Activated CD4-positive, alpha-beta T cell treated with anti-CD3 and anti-CD28 coated beads for 1 hour (primary cell): ENCODE data around the gene TMTC3.
"Not testable (repeated sequence)": the region's sequence is repeated elsewhere in the genome, so short reads cannot be mapped to it uniquely, and the experiment has no call there.

Experiments used
- DNase-seq: peaks from one replicate; pipeline ENCODE4 v3.0.0-alpha.2; 2020

The TMTC3 gene

DNA sequence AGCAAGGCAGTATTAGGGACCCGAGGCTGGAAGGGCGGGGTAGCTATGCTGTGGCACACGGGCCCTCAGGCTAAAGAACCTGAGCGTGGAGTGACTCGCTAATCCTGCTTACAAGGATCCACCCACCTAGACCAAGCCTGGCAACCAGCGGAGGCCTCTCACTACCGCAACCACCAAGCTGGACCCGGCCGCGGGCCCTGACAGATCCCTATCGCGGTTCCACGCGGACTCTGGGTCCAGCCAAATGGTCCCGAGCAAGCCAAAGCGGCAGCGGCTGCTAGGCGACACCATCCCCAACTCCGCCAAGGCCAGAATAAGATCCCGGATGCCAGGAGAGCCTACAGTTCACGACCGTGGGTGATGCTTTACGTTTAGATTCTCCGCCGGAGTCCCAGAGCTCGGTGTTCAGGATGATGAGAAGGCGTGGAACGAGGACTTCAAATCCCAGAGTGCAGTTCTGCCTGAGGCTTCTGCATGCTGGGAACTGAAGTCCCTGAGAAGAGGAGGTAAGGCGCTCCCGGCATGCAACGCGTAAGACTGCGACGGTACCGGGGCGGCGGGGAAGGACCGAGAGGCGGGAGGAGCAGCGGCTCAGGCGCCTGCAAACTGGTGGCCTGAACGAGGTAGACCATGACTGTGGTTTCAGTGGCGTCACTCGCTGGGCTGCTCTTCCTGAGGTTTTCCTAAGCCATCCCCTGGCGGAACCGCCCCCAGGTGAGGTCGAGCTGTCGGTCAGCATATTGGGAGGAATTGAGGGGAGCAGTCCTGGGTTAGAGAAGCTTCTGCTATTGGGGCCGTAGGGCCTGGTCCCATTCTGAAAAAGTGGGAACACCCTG lies at the start of gene TMTC3, which contains the start of gene CEP290:
TMTC3 (plus strand) TSS at position 534 of the 836 bp plus-strand sequence. CDS start 6,009 bp downstream, outside the sequence.
CEP290 (minus strand) TSS at position 315 of the 836 bp plus-strand sequence. CDS start 781 bp downstream, outside the sequence.
- DNase-seq: peak; percentile 85

DNA sequence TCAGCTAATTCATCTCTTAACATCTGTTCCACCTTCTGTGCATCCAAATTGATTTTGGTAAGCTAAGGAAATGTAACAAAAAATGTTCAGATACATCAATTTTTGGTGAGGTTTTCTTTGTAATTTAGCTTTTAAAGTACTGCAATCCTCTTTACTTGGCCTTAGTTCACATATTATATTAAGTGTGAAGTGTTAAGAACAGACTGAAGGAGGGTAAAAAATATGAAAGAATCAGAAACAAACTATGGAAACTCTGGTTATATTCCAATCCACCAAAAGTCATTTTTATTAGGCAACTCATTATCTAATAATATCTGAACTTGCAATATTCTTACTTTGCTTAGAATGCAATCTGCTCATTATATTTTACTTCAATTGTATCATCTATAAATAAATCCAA lies 49.3 kb upstream of the TMTC3 start:
- no peak for DNase-seq

DNA sequence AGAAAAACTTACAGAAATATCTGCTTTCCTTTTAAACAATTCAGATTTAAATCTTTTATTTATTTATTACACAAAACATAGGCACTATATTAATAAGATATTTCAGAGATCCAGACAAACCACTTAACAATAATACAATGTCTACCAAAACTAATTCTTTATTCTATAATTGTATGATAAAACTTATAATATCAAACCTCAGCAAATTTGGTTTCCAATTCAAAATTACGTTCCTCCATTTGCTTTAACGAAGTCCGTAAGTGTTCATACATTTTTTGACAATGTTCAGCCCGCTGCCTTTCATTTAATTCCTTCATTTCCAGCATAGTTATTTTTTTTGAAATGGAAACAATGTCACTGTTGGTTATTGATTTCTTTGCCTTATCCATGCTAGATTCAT lies 48.5 kb upstream of the TMTC3 start:
- no peak for DNase-seq

DNA sequence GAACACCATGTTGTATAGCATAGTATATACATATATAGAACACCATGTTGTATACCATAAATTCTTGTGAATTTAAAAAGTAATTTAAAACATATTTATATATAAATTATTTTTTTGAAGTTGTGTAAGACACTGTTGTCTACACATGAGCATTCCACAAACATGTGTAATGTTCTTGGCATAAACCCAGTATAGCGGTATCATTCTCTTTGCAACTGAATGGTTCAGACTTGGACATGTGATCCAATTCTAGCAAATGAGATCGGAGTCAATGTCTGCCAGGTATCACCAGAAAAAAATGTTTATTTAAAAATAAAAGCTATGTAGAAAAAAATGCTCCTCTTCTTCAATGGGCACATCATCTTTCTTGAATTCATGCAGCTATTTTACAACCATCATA lies 34.1 kb upstream of the TMTC3 start:
- DNase-seq: no peak

DNA sequence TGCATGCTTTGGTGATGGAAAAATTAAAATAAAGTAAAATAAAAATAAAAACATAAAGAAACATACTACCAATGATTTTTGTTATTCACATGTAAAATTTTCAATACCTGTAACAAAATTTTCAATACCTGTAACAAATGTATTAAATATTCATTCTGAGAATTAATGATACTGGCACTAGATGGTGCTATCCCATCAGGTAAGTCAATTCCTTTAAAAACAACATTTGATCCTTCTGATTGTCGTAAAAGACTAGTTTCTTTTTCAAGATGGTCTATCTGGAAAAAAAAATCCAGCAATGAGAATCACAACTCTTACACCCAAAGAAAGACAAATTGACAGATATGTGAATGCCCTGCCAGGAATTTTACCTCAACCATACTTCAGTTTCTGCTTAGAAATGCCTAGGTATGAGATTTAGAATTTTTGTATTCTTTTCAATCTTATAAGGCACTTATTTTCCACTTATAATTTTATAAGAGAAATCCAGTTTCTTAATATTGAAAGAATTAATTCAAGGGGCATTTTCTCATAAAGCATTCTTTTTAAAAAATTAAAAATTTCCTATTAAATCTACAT lies 30.9 kb upstream of the TMTC3 start:
- DNase-seq: no peak

DNA sequence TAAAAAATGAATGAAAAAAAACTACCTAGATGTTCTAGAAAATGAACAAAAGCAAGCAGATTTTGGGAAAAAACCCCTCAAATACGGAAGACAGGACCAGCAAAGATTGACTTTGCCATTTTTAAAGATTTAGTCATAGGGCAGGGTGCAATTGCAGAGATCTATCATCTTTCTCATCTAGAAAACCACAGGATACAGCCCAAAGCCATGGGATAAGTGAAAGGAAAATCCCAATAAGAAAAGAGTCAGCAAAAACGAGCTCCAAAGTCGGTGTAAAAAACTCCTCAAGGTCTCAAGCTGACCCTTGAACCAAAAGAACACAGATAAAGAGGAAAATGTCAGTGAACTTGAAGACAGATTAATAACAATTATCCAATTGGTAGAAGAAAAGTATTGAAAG lies 28.2 kb upstream of the TMTC3 start:
- no peak for DNase-seq

DNA sequence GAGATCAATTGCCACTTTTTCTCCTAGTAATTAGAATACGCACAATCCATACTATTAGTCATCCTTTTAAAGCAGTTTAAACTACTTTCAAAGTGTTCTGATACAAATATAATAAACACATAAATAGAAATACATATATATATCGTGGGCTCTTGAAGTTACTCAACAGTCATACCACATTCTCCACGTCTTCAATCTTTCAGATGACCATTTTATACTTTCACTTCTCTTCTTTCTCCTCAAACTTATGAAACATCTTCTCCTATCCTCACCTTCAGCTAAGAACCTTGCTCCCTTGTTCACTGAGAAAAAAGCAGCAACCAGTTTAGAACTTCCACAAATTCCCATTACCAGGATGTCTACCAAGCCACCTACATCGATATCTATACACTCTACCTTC lies 19.4 kb upstream of the TMTC3 start:
- no peak for DNase-seq

DNA sequence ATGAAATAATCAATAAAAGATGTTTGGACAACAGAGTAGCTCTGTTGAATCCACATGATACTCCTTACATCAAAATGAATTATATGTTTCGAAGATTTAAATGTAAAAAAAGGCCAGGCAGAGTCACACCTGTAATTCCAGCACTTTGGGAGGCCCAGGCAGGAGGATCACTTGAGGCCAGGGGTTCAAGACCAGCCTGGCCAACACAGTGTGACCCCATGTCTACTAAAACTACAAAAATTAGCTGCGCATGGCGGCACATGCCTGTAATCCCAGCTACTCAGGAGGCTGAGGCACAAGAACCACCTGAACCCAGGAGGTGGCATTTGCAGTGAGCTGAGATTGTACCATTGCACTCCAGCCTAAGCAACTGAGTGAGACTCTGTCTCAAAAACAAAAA lies 15.0 kb upstream of the TMTC3 start:
- DNase-seq: no peak

DNA sequence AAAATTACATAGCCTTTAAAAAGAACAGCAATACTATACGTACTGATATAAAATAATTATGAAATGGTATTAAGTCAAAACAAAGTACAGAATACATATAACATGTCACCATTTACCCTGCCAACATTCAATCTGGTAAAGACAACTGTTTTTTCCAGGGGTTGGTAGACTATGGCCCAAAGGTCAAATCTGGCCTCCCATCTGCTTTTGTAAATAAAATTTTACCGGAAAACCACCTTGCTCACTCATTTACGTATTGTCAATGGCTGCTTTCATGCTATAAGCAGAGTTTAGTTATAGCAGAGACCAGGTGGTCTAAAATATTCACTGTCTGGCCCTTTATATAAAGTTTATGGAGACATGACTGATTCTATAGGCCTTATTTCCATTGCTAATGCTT lies 14.3 kb upstream of the TMTC3 start:
- no peak for DNase-seq

DNA sequence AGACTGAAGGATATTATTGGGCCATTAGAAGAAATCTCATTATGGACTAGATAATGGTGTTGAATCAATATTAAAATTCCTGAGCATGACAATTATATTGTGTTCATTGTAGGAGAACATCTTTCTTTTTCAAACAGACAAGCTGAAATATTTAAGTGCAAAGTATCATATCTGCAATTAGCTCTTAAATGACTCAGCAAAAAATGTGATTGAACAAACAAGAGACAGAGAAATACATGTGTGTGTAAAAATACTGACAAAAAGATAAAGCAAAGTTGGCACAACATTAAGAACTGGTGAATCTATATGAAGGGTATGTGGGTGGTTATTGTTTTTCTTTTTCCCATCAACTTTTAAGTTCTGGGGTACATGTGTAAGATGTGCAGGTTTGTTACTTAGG lies 9.7 kb upstream of the TMTC3 start:
- no peak for DNase-seq

DNA sequence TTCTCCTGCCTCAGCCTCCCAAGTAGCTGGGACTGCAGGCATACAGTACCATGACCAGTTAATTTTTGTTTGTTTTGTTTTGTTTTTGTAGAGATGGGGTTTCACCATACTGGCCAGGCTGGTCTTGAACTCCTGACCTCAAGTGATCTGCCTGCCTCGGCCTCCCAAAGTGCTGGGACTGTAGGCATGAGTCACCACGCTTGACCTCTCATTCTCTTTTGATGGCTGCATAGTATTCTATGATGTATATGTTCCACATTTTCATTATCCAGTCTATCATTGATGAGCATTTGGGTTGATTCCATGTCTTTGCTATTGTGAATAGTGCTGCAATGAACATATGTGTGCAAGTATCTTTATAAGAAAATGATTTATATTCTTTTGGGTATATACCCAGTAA lies 8.9 kb upstream of the TMTC3 start:
- not testable (repeated sequence) for DNase-seq

DNA sequence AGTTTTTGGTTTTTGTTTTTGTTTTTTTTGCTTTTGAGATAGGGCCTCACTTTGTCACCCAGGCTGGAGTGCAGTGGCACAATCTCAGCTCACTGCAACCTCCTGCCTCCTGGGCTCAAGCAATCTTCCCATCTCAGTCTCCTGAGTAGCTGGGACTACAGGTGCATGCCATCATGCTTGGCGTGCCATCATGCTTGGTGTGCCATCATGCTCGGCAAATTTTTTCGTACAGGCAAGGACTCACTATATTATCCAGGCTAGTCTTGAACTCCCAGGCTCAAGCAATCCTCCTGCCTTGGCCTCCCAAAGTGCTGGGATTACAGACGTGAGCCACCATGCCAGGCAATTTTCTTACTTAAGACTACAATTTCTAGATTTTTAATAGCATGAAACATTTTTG lies 2.4 kb upstream of the TMTC3 start:
- DNase-seq: not testable (repeated sequence)

DNA sequence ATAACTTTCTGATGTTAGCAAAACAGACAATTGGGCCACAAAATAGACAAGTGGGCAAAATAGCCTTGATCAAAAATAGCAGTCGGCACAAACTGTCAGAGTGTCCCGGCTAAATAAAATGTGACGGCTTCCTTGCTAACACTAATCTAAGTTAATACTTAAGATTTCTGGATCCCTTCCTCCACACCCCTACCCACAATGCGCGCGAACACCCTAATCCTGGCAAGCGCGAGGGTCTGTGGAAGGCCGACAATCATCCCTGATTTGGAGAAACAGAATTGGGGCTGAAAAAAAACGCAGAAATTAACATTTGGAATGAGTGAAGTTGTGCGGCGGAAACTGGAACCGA lies 708 bp upstream of the TMTC3 start:
- no peak for DNase-seq

DNA sequence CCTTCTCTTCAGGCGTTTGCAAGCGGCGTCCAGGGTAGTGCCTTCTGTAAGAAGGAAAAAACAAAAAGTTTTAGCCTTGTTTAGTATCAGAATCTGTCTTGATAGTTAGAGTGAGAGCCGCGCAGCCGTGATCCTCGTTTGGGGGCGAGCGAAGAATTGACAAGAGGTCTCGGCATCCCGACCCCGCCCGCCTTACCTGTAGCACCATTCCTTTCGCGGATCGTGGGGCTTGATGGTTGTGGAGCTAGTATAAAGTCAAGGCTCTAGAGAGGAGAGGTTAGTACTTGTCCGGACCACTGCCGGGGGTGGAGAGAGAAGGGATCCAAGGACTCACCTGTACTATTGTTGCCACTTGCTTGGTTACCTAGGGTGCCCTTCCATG lies 494 bp downstream of the TMTC3 start:
- DNase-seq: peak; percentile 11

DNA sequence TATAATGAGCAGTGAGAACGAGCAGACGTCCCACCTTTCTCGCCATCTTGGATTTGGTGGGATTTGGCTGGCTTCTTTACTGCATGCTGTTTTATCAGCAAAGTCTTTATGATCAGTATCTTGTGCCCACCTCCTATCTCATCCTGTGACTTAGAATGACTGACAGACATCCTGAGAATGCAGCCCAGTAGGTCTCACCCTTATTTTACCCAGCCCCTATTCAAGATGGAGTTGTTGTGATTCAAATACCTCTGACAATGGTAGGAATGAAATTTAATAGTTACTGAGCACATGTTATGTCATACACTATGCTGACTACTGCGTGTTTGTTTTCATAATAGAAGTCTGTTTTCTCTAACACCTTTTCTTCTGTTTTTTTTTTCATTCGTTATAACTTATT lies 1.9 kb downstream of the TMTC3 start:
- no peak for DNase-seq

DNA sequence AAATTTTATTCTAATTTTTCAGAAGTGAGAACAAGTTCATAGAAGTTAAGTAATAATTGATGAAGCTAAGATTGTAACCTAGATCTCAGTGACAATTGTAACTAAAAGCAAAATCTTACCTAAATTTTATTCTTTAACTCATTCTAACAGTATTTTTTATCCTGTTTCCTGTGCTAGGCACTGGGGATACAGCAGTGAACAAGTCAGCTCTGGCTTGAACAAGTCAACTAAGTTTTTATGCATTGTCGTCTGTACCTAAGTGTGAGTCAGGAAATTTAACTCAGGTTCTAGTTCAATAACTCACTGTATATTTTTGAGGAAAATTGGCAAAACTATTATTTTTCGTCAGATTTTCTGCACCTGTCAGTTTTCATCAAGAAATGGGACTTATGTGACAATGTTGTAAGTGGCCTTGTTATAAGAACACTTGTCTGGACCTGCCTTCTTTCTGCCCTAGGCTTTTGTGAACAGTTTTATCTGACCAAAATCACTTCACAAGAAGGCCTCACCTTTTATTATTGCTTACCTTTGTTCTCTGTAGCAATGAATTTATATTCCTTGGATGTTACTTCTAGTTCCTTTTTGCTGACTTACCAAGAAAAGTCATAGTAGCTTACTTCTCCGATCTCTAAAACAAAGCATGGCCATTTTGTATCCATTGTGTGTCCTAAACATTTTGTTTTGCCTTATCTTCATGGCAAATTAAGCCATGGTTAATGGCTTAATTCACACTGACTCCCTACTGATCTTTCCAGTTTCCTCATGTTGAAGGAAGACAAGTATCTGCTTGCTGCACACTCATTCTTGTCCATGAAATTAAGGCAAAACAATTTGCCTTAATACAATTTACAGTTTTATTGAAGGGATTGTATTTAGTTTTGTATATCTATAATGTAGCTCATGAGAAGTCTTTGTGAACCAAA lies 2.7 kb downstream of the TMTC3 start:
- no peak for DNase-seq

DNA sequence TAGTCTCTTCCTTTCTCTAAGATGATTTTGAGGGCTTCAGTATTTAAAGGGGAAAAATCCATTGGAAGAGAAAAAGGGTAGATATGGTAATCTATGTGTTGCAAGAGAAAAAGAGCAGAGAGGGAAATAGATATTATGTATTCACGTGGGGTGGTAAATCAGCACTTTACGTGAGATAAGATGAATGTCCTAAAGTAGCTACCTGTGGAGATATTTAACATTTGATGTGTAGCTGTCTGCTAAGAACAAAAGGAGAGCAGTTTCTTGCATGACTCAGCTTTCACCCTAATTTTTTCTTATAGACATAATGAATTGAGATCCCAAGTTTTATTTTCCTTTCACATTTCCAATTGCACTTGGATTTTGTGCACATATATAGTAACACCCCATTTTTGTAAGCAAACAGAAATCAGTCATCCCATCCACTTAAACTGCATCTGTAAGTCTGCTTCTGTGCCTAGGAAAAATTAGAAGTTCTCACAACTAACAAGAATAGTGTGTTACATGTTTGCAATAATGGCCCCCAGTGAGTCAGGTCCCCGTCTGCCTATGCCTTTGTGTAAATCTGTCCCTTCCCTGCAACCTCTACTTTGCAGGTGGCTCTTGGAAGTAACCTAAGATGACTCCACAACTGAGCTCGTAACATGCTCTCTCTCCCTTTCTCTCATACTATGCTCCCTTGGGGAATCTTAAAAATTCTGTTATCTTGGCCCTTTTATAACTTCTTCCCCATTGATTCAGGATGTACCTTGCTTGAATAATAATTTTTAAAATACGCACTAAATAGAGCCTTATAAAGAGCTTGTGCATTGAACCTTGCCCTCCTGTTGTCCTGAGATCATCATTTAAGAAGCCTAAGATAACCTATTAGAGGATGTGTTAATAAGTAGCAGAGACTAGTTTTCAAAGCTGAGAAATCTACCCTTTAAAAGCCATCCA lies 3.7 kb downstream of the TMTC3 start:
- DNase-seq: no peak

DNA sequence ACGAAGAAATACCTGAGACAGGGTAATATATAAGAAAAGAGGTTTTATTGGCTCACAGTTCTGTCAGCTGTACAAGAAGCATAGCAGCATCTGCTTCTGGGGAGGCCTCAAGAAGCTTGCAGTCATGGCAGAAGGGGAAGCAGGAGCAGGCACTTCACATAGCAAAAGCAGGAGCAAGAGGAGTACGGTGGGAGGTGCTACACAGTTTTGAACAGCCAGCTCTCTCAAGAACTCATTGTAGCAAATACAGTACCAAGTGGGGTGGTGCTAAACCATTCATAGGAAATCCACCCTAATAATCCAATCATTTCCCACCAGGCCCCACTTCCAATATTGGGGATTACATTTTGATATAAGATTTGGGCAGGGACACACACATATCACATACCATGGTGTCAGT lies 8.0 kb downstream of the TMTC3 start:
- no peak for DNase-seq

DNA sequence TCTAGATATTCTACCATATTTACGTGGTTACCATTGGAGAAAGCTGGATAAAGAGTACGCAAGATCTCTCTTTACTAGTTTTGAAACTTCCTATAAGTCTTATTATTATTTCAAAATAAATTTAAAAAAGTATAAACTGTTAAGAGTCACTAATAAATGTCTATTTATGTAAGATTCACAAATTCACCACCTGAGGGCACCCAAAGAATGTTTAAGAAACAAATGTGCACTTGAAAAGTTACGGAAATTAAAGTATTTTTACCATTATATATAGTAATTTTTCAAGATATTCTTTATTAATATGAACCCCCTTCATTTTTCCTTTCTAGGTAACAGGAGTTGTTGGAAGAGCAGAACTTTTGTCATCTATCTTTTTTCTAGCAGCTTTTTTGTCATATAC lies 11.9 kb downstream of the TMTC3 start:
- no peak for DNase-seq

DNA sequence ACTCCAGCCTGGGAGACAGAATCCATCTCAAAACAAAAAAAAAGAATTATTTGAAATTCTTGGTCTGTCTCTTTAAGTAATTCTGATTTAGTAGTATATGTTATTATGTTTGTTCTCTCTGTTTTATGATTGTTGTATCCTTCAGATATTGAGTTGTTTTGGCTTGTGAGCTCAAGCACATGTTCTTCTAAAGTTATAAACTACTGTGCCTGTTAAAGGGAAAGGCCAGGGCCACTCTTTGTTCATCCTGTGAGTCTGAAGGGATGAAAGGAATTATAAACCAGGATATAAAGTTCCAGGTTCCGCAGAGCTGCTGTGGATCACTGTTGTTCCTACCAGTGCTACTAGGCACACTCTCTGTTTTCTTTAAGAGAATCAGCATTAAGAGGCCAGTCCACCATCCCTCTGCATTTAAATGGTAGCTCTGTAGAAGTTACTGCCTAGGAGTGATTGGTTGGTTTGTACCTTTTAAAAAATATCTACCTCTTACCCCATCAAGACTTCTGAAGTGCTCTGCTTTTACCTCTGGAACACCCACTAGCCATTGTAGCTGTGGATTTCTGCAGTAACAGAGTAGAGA lies 14.1 kb downstream of the TMTC3 start:
- DNase-seq: no peak

DNA sequence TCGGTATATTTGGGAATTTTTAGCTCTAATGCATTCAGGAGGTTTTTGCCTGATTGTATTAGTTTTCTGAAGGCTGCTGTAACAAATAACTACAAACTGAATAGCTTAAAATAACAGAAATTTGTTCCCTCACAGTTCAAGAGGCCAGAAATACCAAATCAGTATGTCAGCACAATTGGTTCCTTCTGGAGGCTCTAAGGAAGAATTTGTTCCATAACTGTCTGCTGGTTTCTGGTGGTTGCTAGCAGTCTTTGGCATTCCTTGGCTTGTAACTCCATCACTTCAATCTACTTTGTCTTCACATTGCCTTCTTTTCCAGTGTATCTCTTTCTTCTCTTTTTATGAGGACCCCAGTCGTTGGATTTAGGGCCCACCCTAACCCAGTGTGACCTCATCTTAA lies 21.3 kb downstream of the TMTC3 start:
- DNase-seq: no peak

DNA sequence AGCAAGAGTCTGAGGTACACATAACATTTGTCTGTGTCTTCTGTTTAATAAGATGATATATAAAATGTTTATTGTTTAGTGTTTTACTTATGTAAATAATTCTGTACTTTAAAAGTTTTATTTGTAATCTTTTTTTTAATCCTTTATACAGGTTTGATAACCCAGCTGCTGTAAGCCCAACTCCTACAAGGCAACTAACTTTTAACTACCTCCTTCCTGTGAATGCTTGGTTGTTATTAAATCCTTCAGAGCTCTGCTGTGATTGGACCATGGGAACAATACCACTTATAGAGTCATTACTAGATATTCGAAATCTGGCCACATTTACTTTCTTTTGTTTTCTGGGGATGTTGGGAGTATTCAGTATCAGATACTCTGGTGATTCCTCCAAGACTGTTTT lies 24.1 kb downstream of the TMTC3 start:
- DNase-seq: no peak
